ENCODE data around the gene TAS2R3.

GRCh38 chr7:141754939-141755338 lies 9.0 kb upstream of the TAS2R3 start:
- TF ChIP-seq EZH2 (IDR thresholded peaks at IDR 0.05; ENCODE audit: low read length, unreplicated experiment): no peak
- peak; percentile 59 for TF ChIP-seq CTCF (conservative IDR thresholded peaks at IDR 0.05; ENCODE audit: low read depth, low read length)
- TF ChIP-seq EZH2phosphoT487 (IDR thresholded peaks at IDR 0.05; ENCODE audit: borderline replicate concordance, low read length): no peak

Data from PC-3 (cell line).